Endothelial cell of umbilical vein (primary cell): ENCODE measurements around the gene L3MBTL4. TPM values are rescaled to one million over a fixed set of nuclear protein-coding genes. Genes with fewer than 3 reads are reported as not detected.

Experiments
- BruUV-seq: library from RNA; stranded (reverse); fragments of 400-500 nt; replicated peaks from 2 replicates; lab custom pipeline; 2021; lab: Mats Ljungman, UMichigan
- CTCF ChIA-PET: fragments of 300-600, 350-600 bp; sonication (Branson Sonifier 250); formaldehyde crosslinking; loops from one replicate; lab custom pipeline; 2021; ENCODE audit warnings: antibody characterized with exemption, inconsistent platforms; lab: Charles Lee
- POLR2A ChIA-PET: fragments of 300-600, 350-600 bp; sonication (Branson Sonifier 250); formaldehyde crosslinking; loops from one replicate; lab custom pipeline; 2021; ENCODE audit warnings: antibody characterized with exemption, inconsistent platforms; lab: Charles Lee
- DNase-seq: peaks from one replicate; pipeline ENCODE4 v3.0.0-alpha.2; 2011; ENCODE audit warnings: low read depth, low spot score
- FAIRE-seq: peaks from 2 replicates; lab custom pipeline; 2011; peaks lifted over from hg19 to GRCh38; lab: Jason Lieb, UNC
- H2AFZ ChIP-seq: 2 replicates; pipeline ENCODE4 v1.6.0; 2012; ENCODE audit warnings: low read depth, low read length, control low read depth, inconsistent platforms
- H3K27ac ChIP-seq: 2 replicates; pipeline ENCODE4 v1.5.1; 2011; ENCODE audit warnings: low read depth, mild to moderate bottlenecking, control low read depth, low read length, moderate library complexity; ENCODE audit not compliant: insufficient read depth
- H3K27me3 ChIP-seq, 2 experiments: 2 replicates each; pipeline versions ENCODE4 v1.6.0 to v1.6.1; 2011; ENCODE audit warnings: low read length in 2 of 2, mixed read lengths in 1 of 2; ENCODE audit not compliant: control insufficient read depth in 2 of 2, insufficient read depth in 2 of 2
- H3K36me3 ChIP-seq, 2 experiments: 2 replicates in 1 of 2; 3 replicates in 1 of 2; pipeline ENCODE4 v1.5.1; 2011; ENCODE audit warnings: low read length in 2 of 2, mild to moderate bottlenecking in 1 of 2, moderate library complexity in 1 of 2; ENCODE audit not compliant: control insufficient read depth in 2 of 2, insufficient read depth in 2 of 2; ENCODE audit errors: extremely low read depth in 1 of 2
- H3K4me1 ChIP-seq: 3 replicates; pipeline ENCODE4 v1.5.1; 2011; ENCODE audit warnings: mild to moderate bottlenecking, low read length; ENCODE audit not compliant: control insufficient read depth, insufficient read depth; ENCODE audit errors: extremely low read depth
- H3K4me2 ChIP-seq: 2 replicates; pipeline ENCODE4 v1.6.1; 2011; ENCODE audit warnings: low read length, control low read depth, mixed read lengths; ENCODE audit not compliant: insufficient read depth
- H3K4me3 ChIP-seq, 3 experiments: fragments of 200-600 bp in 1 of 3; sonication (generic), shearing (Covaris generic) in 1 of 3; replicated peaks in 1 of 3; 2 replicates each; pipeline ENCODE4 v1.5.1; 2011 to 2016; ENCODE audit warnings: control low read depth in 3 of 3, low read length in 3 of 3, mild to moderate bottlenecking in 2 of 3, inconsistent platforms in 1 of 3, low read depth in 1 of 3, moderate library complexity in 1 of 3; ENCODE audit not compliant: insufficient read depth in 1 of 3
- H3K79me2 ChIP-seq: 2 replicates; pipeline ENCODE4 v1.6.0; 2012; ENCODE audit warnings: low read length, inconsistent platforms; ENCODE audit not compliant: control insufficient read depth, insufficient read depth
- H3K9ac ChIP-seq: replicated peaks from 2 replicates; pipeline ENCODE3; 2011; ENCODE audit warnings: low read length, control low read depth; ENCODE audit not compliant: insufficient read depth; ENCODE audit errors: extremely low read depth
- H3K9me1 ChIP-seq: replicated peaks from 3 replicates; pipeline ENCODE4 v1.6.0; 2011; ENCODE audit warnings: mild to moderate bottlenecking, low read length; ENCODE audit not compliant: control insufficient read depth, insufficient read depth; ENCODE audit errors: extremely low read depth
- H3K9me3 ChIP-seq: replicated peaks from 2 replicates; pipeline ENCODE4 v1.5.1; 2012; ENCODE audit warnings: low read length, inconsistent platforms; ENCODE audit not compliant: control insufficient read depth, insufficient read depth
- H4K20me1 ChIP-seq: replicated peaks from 2 replicates; pipeline ENCODE3; 2011; ENCODE audit warnings: mild to moderate bottlenecking, low read length; ENCODE audit not compliant: control insufficient read depth, insufficient read depth; ENCODE audit errors: extremely low read depth
- FOS ChIP-seq: IDR thresholded peaks from 2 replicates; pipeline ENCODE4 v1.6.1; 2011; ENCODE audit warnings: mild to moderate bottlenecking, low read length, moderate library complexity, borderline replicate concordance; ENCODE audit not compliant: insufficient read depth
- GATA2 ChIP-seq: IDR thresholded peaks from 2 replicates; pipeline ENCODE4 v1.7.0; 2011; ENCODE audit warnings: low read depth, mild to moderate bottlenecking, moderate library complexity, mixed read lengths, low read length; ENCODE audit not compliant: insufficient read length, insufficient read depth
- JUN ChIP-seq: IDR thresholded peaks from 2 replicates; pipeline ENCODE4 v1.6.1; 2011; ENCODE audit warnings: borderline replicate concordance, low read depth; ENCODE audit not compliant: insufficient read length, insufficient read depth
- MYC ChIP-seq: IDR thresholded peaks from one replicate; pipeline ENCODE4 v1.6.1; 2011; ENCODE audit warnings: mild to moderate bottlenecking, low read depth, low read length
- POLR2A ChIP-seq: IDR thresholded peaks from 2 replicates; pipeline ENCODE4 v1.6.1; 2012; ENCODE audit warnings: low read depth, mild to moderate bottlenecking, control low read depth, low read length
- POLR2AphosphoS5 ChIP-seq: IDR thresholded peaks from 2 replicates; pipeline ENCODE4 v1.6.1; 2012; ENCODE audit warnings: low read depth, mild to moderate bottlenecking, control low read depth, low read length, moderate library complexity; ENCODE audit not compliant: insufficient read depth
- dilution Hi-C: fragments of 300-500 bp; cut with MboI; formaldehyde crosslinking; loops from one replicate; pipeline ENCODE4 v1.15.0; 2019; ENCODE audit warnings: low sequenced_read_pairs; ENCODE audit not compliant: extremely low pct_ligation_motif_present
- intact Hi-C: fragments of 100-400 bp; cut with micrococcal nuclease; formaldehyde crosslinking; loops from one replicate; pipeline ENCODE4 v1.10.0; 2022
- polyA plus RNA-seq, 4 experiments: library from polyadenylated mRNA; depleted of rRNA in 3 of 4; stranded (reverse) in 3 of 4; unstranded in 1 of 4; fragments of >200 nt; gene quantifications; 2 replicates each; pipeline versions ENCODE4 v1.2.1 to v1.2.3, GENCODE V29; 2011 to 2012; ENCODE audit warnings: missing spikeins in 1 of 4
- total RNA-seq: library from RNA; stranded (reverse); gene quantifications from 2 replicates; pipeline ENCODE4 v1.2.3, GENCODE V29; 2021
- TF ChIP-seq, protein P1 (sequence below), 2 donors: IDR thresholded peaks; 1 replicate in 1 of 2; 2 replicates in 1 of 2; pipeline ENCODE4 v1.5.1; 2011; ENCODE audit warnings: low read length in 2 of 2, mild to moderate bottlenecking in 2 of 2, moderate library complexity in 2 of 2, control low read depth in 1 of 2, inconsistent platforms in 1 of 2, low read depth in 1 of 2; ENCODE audit not compliant: insufficient read depth in 1 of 2; ENCODE audit errors: extremely low read depth in 1 of 2

Gene L3MBTL4
- total and polyA plus RNA-seq, 2 donors (not counting 3 experiments of a cell fraction or from before 2014, with no cell fraction given): 0.80 TPM; not detected in 1

DNA sequence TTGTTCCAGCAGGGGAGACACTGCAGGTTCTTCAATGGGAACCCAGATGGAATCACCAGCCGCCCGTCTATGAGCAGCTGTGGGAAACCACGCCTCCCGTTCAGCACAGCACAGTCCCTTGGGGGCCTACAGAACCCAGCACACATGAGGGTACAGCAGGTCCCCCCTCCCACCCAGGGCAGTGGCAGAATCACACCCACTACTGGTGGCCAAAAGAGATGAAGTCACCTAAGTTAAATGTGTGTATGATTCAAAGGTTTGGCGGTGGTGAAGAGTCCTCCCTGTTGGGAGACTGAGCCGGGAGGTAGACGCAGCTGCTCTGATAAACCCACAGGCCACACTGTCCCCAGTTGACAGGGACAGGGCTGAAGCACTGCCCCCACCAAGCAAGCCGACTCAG, 44.3 kb downstream of the L3MBTL4 start:
- CTCF ChIA-PET: no interaction called here
- Histone ChIP-seq H3K9ac (no peak overlapping the region), H3K79me2 (no peaks in the 10 kb centered on the region), H3K9me3 (no peaks in the 10 kb centered on the region), H2AFZ (no peak overlapping the region), H3K36me3 (no peaks in the 10 kb centered on the region), H3K27me3 (no peaks in the 10 kb centered on the region), H3K9me1 (no peaks in the 10 kb centered on the region), H4K20me1 (no peaks in the 10 kb centered on the region), H3K4me3 (no peak overlapping the region), H3K27ac (no peak overlapping the region), H3K4me2 (no peak overlapping the region), H3K4me1 (no peaks in the 10 kb centered on the region)
- POLR2A ChIA-PET: no interaction called here
- no TSS peak for BruUV-seq
- no peak for DNase-seq
- TF ChIP-seq FOS (no peak), GATA2 (no peak), POLR2A (no peak), POLR2AphosphoS5 (no peak), MYC (no peak), JUN (no peak)
- TF ChIP-seq, protein P1, sequence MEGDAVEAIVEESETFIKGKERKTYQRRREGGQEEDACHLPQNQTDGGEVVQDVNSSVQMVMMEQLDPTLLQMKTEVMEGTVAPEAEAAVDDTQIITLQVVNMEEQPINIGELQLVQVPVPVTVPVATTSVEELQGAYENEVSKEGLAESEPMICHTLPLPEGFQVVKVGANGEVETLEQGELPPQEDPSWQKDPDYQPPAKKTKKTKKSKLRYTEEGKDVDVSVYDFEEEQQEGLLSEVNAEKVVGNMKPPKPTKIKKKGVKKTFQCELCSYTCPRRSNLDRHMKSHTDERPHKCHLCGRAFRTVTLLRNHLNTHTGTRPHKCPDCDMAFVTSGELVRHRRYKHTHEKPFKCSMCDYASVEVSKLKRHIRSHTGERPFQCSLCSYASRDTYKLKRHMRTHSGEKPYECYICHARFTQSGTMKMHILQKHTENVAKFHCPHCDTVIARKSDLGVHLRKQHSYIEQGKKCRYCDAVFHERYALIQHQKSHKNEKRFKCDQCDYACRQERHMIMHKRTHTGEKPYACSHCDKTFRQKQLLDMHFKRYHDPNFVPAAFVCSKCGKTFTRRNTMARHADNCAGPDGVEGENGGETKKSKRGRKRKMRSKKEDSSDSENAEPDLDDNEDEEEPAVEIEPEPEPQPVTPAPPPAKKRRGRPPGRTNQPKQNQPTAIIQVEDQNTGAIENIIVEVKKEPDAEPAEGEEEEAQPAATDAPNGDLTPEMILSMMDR (IDR thresholded peaks at IDR 0.05; ENCODE audit: extremely low read depth in 1 of 2, insufficient read depth in 1 of 2, low read depth in 1 of 2, low read length in 2 of 2): no peak
- intact Hi-C loops (no loop called here), dilution Hi-C loops (no loop called here)
- FAIRE-seq: no peak
